ENCODE measurements around the gene SLC9A2. TPM values are rescaled to one million over a fixed set of nuclear protein-coding genes. Genes with fewer than 3 reads are reported as not detected.

The SLC9A2 gene
- total RNA-seq, 1 donor, result not detected

DNA sequence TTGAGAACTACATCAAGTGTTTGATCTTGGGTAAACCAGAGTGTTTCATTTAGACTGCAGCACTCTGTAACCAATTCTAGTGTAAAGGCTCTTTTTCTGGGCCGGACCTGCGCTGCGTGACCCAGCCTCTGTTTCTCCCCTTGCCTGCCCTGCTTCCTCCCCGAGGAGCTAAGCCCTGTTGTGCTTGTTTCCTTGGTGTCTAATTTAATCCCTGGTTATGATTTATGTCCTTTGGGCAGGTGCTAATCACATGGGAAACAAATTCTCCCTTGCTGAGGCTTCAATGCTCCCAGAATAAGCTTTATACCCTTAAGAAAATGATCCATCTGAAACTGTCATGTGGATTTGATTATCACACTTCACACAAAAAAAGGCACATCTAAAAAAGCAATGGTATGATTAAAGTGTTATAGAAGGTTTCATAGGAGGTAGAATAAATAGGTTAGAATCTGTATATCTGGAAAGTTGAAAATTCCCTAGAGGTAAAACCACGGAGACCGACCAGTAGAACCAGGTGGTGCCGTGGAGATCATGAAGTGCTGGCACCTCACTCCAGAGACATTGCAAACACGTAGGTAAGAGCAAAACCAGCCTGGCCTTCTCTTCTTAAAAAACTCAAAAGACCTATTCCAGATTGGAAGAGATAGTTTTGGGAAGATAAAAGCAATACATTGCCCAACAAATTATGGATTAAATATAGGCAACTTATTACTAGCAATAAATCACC is 31.0 kb upstream of the SLC9A2 start:
- H3K4me3 ChIP-seq (ENCODE audit: low read depth, low read length), result no peak overlapping the region
- TF ChIP-seq, protein P1, sequence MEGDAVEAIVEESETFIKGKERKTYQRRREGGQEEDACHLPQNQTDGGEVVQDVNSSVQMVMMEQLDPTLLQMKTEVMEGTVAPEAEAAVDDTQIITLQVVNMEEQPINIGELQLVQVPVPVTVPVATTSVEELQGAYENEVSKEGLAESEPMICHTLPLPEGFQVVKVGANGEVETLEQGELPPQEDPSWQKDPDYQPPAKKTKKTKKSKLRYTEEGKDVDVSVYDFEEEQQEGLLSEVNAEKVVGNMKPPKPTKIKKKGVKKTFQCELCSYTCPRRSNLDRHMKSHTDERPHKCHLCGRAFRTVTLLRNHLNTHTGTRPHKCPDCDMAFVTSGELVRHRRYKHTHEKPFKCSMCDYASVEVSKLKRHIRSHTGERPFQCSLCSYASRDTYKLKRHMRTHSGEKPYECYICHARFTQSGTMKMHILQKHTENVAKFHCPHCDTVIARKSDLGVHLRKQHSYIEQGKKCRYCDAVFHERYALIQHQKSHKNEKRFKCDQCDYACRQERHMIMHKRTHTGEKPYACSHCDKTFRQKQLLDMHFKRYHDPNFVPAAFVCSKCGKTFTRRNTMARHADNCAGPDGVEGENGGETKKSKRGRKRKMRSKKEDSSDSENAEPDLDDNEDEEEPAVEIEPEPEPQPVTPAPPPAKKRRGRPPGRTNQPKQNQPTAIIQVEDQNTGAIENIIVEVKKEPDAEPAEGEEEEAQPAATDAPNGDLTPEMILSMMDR (IDR thresholded peaks at IDR 0.05; ENCODE audit: insufficient read depth, low read depth, low read length), result no peak
- DNase-seq (ENCODE audit: low read depth), result no peak

DNA sequence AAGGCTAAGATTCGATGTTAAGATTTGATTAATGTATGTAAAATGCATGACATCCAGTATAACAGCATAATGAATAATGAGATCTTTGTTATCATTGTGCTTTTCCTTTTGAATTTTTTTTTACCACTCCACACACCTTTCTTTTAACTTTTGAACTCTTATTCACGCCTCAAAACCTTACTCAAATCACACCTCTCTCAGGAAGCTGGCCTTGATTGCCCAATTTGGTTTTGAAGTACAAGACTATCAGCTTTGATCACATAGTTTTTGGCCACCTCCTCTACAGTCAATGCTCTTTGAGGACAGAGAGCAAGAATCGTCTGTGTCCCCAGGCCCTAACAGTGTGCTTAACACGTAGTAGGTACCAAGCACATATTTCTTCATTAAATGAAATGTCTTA is 29.9 kb upstream of the SLC9A2 start:
- TF ChIP-seq, protein P1 (IDR thresholded peaks at IDR 0.05; ENCODE audit: insufficient read depth, low read depth, low read length), result no peak
- no peak overlapping the region for H3K4me3 ChIP-seq (ENCODE audit: low read depth, low read length)
- no peak for DNase-seq (ENCODE audit: low read depth)

DNA sequence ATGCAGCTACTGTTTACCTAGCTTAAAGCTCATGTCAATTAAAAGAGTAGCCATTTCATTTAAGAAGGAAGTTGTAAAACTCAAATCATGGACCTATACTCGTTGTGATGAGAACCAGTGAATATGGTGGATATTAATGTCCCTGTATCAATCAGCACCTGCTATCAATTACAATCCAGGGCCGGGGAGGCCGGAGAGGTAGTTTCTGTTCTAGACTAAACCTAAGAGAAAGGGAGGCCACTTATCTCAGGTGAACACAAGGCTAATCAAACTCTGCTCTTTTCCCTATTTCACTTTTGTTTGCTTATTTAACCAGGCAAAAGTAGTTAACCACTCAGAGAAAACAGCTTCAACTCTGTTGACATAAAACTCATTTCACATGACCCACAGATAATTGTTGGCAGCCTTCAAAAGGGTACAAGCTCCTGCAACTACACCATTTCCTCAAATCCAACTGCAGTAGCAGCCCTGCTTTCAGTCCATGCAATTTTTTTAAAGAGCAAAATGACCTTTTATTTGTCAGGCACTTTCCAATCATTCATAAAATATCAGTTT is 27.8 kb upstream of the SLC9A2 start:
- TF ChIP-seq, protein P1 (IDR thresholded peaks at IDR 0.05; ENCODE audit: insufficient read depth, low read depth, low read length), result no peak
- H3K4me3 ChIP-seq (ENCODE audit: low read depth, low read length), result no peak overlapping the region
- no peak for DNase-seq (ENCODE audit: low read depth)

DNA sequence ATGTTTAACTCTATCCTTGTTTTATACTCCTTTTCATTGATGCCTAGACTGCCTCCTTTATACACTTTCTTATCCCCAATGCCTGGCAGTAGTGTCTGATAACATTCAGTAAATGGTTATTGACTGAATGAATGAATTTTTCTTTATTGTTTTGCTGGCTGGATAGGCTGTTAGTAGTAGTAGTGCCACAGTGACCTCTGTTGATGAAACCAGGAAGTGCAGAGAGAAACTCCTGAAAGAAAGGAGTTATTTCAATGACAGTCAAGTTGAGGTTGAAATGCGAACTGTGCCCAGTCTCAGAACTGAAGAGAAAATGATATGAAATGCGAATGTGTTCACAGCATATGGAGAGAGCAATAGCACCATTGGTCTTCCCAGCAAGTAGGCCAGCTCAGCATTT is 26.8 kb upstream of the SLC9A2 start:
- TF ChIP-seq, protein P1 (IDR thresholded peaks at IDR 0.05; ENCODE audit: insufficient read depth, low read depth, low read length), result peak; percentile 57
- H3K4me3 ChIP-seq (ENCODE audit: low read depth, low read length), result no peak overlapping the region
- peak; percentile 2 for DNase-seq (ENCODE audit: low read depth)

DNA sequence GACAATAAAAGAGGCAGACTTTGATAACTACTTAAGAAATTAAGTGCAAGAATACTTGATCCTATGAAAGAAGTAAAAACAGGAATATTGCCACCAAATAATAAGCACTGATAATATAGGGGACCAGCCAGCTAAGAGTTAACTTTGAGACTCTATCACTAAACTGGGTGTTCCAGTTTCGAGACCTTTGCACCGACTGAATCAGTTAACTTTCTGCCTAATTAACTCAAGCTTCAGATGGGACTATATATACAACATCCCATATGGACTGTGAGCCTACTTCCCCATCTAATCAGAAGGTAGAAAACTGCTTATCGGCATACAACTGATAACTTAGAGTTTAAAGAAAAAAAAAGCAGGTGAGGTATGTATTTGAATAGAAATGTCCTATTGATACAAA is 25.8 kb upstream of the SLC9A2 start:
- H3K4me3 ChIP-seq (ENCODE audit: low read depth, low read length), result no peak overlapping the region
- no peak for DNase-seq (ENCODE audit: low read depth)
- TF ChIP-seq, protein P1 (IDR thresholded peaks at IDR 0.05; ENCODE audit: insufficient read depth, low read depth, low read length), result no peak

DNA sequence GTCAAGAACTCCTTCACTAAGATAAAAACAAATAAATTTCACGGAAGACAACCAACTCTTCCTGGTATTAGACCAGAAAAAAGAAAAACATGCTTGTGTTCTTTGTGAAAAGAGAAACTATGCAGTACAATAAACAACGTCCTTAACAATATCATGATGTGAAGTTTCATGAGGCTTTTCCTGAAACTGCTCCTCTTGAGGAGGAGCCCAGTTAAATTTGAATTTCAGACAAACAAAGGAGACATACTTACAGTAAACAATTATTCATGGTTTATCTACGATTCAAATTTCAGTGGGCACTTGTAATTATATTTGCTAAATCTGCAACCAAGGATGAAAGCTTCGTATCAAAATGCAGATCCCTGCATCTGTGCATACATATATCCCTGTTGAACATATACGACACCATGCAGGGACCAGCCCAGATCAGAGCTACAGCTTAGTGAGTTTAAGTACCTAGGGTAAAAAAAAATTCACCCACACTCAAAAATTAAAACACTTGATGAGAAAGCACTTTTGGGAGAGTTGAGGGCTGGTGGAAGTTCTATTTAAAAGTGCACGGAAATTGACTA is 24.8 kb upstream of the SLC9A2 start:
- TF ChIP-seq, protein P1 (IDR thresholded peaks at IDR 0.05; ENCODE audit: insufficient read depth, low read depth, low read length), result no peak
- no peak overlapping the region for H3K4me3 ChIP-seq (ENCODE audit: low read depth, low read length)
- DNase-seq (ENCODE audit: low read depth), result no peak
